Epithelial cell of esophagus (primary cell): ENCODE data around the gene RHBDF2.

Source experiments
- DNase-seq: peaks from one replicate; pipeline ENCODE4 v3.0.0; 2010; ENCODE audit warnings: low read depth
- H3K4me3 ChIP-seq: 2 replicates; pipeline ENCODE4 v1.5.1; 2011; ENCODE audit warnings: mild to moderate bottlenecking, low read length, control low read depth
- CTCF ChIP-seq: IDR thresholded peaks from 2 replicates; pipeline ENCODE4 v1.5.1; 2011; ENCODE audit warnings: low read depth, mild to moderate bottlenecking, low read length, control low read depth, inconsistent platforms; ENCODE audit not compliant: insufficient read depth; ENCODE audit errors: missing control alignments

RHBDF2 gene

GRCh38 chr17:76427501-76428231, 73.6 kb downstream of the RHBDF2 start:
- TF ChIP-seq CTCF, result no peak
- DNase-seq, result no peak
- no peak overlapping the region for H3K4me3 ChIP-seq

- TF ChIP-seq CTCF, result no peak
- no peak for DNase-seq
- no peak overlapping the region for H3K4me3 ChIP-seq
These were observed 74.4 kb downstream of the RHBDF2 start for GRCh38 chr17:76426853-76427252.

DNA sequence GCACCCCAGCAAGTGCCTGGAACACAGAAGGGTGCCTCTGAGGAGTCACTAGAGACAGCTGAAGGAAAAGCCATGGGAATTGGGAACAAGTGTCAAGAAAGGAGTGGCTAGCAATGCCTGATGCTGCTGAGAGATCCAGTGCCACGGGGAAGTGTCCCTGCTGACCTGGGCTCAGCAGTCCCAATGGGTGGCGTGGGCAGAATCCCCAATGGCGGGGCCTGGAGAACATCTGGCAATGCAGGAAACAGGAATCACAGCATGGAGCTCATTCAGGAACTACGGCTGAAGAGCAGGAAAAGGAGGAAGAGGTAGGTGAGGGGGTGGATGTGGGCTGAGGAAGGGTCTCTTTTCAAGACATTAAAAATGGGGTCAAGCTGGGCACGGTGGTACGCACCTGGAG, 78.4 kb downstream of the RHBDF2 start:
- no peak overlapping the region for H3K4me3 ChIP-seq
- no peak for TF ChIP-seq CTCF
- no peak for DNase-seq

DNA sequence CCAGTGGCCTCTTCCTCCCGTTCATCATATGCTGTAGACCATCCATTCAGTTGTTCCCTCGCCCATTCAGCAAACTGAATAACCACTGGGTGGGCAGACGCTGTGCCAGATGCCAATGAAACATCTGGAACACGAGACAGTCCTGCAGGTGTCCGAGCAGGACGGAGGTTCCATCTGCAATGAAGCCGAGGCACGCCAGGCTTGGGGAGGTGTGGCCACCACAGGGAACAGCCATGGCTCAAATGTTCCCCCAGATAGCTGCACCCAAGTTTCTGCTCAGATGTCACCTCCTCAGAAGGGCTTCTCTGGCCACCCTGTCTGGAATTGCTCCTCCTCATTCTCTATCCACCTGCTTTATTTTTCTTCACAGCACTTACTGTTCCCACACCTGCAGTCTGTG, 78.8 kb downstream of the RHBDF2 start:
- no peak for TF ChIP-seq CTCF
- no peak for DNase-seq
- H3K4me3 ChIP-seq, result no peak overlapping the region

DNA sequence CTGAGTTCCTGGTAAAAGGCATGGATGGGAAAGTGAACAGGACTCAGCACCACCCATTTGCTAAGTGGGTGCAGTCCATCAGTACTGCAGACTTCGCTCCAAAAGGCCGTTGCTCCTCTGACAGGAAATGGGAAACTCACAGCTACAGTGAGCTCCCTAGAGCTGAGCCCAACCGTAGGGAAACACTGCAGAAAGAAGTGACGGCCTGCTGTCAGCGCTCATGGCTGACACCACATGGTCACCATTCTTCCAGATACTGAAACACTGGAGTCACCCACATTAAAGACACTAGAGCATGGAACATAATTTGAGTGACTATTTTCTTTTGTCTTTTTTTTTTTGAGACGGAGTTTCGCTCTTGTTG, 80.2 kb downstream of the RHBDF2 start:
- no peak for DNase-seq
- no peak for TF ChIP-seq CTCF
- H3K4me3 ChIP-seq, result no peak overlapping the region
